ENCODE measurements around the gene CDC45.

Gene CDC45

DNA sequence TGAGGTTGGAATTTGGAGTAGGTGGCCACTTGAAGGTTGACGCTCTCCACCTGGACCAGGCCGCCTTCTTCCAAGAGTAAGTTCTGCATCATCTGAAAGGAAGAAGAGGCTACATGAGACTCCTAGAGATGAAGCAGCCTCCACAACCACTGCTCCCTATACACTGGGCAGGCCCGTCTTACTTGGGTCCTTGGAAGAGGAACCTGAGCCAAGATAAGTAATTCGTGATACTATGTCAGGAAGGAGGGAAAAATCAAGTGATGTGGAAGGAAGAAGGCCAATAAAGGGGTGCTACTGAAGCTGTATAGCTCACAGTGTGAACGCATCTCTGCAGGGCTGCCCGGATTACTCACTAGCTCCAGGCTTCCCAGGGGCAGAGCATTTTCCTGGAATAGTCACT is 11.8 kb upstream of the CDC45 start:
- no peak for DNase-seq (ENCODE audit: low read depth, low spot score)

DNA sequence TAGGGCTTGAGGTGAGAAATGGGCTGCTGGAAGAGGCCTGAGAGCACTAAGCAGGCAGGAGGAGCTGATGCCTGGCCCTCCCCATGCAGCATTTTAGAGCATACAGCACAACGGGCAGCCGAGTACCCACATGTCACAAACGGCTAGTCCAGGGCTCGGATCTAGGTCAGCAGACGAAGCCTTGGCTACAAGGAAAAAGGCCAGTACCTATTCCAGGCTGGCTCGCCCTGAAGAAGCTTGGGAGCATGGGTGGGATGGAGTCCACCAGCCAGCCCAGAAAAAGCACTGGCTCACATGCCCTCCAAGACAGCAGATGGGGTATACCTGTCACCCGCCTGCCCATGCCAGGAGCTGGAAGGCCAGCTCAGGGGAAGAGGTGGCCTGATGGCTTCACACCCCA is 10.3 kb upstream of the CDC45 start:
- no peak for DNase-seq (ENCODE audit: low read depth, low spot score)

DNA sequence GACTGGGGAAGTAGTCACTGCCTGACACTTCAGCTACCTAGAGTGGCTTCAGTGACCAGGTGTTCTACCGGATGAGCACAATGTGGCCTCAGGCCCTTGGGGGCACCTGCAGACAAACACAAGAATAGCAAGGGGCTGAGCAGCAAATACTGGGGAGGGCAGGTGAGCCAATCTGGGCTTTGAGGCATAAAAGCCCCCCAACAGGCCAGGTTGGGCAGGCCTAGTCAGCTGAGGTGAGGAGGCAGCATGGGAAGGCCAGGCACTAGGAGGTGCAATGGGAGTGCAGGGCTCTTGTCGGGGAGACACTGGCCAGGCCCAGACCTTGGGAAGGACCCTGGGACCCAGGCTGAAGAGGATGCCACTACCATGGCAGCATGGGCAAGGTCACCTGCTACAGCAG is 9.7 kb upstream of the CDC45 start:
- no peak for DNase-seq (ENCODE audit: low read depth, low spot score)

DNA sequence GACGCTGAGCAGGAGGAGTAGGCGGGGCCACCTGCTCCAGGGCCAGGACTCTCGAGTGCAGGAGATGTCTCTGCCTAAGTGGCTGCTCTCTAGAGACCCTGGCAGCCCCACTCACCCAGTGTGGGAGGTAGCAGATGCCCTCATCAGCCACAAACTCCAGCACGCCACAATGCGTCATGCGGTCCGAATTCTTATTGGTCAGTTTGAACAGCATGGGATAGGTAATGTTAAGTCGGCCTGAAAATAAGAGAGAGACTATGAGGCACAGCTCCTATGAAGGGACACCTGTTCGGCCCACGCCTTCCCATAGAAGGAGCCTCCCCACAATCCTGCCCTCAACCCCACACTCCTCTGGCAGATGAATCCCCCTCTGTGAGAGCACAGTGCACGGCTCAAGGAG is 8.1 kb upstream of the CDC45 start:
- DNase-seq (ENCODE audit: low read depth, low spot score): no peak

DNA sequence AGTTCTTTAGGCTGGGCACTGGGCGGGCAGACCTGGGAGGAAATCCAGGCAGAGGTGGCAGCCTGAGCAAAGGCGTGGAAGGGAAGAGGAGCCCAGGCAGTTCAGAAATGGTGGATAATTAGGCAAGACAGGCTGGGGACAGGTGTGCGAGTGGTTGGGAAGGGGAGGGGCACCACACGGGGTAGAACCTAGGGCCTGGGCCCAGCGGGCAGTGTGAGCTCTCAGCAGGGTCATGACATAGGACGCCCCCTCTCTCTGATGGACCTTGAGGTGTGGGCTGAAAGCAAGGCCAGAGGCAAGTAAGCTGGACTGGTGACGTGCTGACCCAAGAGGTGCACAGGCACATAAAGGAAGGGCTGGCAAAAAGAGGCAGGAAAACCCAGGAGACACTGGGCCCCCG is 7.5 kb upstream of the CDC45 start:
- no peak for DNase-seq (ENCODE audit: low read depth, low spot score)

DNA sequence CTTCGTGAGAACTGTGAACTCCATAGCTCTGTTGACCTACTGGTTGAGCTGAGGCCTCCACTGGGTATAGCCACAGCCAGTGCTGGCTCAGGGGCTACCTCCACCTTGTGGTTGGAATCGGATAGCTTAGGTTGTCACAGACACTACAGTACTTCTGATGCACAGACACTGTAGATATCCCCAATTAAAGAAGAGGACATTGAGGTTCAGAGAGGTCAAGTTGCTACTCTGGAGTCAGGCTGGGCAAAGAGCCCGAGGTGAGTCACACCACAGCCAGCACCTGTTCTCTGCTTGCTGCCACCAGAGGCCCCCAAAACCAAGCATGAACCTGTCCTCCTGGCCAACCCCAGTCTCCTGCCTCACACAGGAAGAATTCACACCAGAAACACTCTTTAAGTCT is 6.1 kb upstream of the CDC45 start:
- DNase-seq (ENCODE audit: low read depth, low spot score): no peak

DNA sequence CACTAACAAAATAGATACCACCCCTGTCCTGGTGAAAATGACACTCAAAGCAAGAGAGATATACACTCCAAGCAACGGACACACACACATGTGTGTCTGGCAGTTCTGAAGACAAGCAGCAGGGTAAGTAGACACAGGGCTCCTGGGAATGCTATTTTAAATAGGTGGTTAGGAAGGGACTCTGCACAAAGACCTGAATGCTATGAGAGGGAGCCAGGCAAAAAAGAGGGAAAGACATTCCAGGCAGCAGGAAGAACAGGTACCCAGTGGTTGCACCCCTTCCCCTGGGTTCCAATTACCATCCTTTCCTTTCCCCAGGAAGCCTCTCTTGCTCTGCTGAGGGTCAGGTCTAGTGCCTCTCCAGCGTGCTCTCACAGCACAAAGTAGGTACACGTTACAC is 3.7 kb upstream of the CDC45 start:
- DNase-seq (ENCODE audit: low read depth, low spot score): no peak

DNA sequence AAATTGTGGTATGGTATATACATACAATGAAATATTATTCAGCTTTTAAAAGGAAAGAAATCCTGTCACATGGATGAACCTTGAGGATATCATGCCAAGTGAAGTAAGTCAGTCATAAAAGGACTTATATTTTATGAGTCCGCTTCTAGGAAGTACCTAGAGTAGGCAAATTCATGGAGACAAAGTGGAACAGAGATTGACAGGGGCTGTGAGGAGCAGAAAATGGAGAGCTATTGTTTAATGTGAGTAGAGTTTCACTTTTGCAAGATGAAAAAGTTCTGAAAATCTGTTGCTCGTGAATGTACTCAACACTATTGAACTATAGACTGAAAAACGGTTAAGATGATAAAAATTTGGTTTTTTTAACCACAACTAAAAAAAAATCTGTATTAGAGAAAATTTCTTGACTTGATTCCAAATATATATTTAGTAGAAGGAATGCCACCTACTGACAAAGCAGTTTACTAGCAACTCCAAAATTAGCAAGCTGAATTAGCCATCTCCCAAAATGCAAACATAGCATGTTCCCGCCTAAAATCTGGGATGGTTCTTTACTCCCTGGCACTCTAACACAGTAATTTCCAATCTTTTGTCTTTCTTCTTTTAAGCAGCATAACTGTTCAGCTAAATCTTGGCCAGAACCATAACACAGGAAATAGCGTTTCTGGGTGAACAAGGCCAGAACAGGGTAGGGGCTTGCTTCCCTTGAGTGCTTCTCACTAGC is 2.2 kb upstream of the CDC45 start:
- no peak for DNase-seq (ENCODE audit: low read depth, low spot score)

DNA sequence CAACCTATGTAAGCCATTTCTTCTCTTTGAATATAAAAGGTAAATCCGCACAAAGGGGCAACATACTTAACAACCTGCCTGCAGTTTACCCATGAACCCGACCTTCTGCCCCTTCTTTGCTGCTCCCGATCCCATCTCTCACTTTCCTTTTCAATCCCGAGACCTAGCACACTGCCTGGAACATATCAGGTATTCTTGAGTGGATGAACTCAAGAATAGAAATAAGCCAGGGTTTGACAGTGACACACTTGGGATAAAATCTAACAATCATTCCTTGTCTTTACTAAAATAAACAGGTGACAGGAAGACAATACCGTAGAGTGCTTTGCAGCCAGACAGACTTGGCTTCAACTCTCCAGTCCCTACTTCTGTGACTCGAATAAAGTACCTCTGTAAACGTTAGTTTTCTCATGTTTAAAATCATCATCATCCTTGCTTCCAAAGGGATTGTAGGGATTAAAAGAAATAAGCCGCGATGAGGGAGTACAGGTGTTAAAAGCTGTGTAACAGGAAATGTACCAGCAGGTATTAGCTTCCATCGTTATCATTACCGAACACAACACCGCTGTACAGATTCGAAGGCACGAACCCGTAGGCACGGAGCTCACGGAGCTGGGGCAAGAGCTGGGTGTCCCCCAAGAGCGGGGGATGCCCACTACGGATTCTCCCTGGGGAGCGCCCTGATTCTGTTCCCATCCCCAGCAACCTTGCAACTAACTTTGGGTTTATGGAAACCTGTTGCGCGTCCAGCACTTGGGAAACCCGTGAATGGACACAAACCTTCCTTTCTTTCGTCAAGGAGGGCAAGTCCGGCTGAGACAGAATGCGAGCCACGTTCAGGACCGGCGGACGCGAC is 1.4 kb upstream of the CDC45 start:
- DNase-seq (ENCODE audit: low read depth, low spot score): no peak

DNA sequence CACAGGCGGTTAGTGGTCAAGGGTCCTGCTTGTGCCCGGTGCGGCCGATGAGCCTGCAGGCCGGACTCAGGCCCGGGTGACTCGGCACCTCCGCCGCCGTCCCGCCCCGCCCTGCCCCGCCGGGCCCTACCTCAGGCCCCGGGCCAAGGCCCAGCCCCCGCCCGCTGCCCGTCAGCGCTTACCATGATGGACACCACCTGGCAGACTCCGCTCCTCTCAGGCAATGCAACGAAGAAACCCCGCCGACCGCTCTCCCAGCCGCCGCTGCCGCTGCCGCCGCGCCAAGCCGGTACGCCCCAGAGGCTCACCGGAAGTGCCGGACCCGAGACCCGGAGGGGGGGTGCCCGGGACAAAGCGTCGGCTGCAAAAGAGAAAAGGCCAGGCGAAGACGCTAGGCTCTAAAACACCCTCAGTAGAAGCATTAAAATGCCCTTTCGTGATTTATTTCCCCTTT is 792 bp upstream of the CDC45 start, which contains the start of gene UFD1:
Gene UFD1 (minus strand): TSS at position 293 of the 454 bp plus-strand sequence. CDS start 108 bp downstream, at position 185.
- no peak for DNase-seq (ENCODE audit: low read depth, low spot score)

DNA sequence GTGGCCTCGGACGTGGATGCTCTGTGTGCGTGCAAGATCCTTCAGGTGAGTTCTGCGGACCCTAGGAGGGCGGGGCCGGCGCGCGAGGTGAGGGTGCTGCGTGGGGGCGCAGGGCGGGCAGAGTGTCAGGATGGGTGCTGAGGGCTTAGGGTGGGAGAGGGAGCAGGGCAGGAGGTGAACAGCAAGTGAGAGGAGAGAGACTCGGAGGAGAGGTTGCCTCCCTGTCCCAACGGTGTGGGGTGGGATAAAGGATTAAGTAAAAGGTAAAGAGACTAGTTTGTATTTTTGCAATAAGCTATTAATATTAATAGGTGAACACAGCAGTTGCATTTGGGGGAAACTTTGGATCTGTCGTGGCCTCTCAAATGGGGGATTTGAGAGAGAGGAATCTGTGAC is 451 bp downstream of the CDC45 start:
- no peak for DNase-seq (ENCODE audit: low read depth, low spot score)

DNA sequence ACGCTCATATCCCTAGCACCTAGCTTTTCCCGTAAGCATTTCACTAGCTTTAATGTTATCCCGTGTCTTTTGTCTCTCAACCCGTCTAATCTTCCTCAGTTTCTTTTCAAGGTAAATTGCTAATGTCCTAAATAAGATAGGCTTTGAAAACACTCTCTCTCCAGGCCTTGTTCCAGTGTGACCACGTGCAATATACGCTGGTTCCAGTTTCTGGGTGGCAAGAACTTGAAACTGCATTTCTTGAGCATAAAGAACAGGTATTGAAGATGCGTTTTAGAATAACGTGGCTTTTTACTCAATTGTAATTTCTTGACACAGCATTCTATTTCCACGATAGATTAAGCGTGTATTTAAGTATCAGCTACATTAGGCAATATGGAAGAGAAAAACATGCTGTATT is 1.1 kb downstream of the CDC45 start:
- no peak for DNase-seq (ENCODE audit: low read depth, low spot score)

DNA sequence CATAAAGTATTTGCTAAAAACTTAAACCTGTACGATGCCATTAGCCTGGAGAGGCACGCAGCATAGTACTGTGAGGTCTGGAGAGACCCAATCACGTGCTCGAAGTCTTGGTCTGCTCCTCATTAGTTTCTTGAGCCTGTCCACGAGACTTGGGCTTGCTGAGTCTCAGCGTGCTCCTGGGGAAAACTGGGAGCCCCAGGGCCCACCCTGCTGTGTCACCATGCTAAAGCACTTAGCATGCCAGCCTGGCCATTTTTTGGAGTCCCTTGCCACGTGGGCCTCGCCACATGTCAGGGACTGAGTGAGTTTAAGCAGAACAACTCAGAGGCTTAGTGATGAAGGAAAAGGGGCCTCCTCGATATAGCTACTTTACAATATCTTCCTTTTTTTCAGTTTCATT is 2.6 kb downstream of the CDC45 start:
- DNase-seq (ENCODE audit: low read depth, low spot score): no peak

DNA sequence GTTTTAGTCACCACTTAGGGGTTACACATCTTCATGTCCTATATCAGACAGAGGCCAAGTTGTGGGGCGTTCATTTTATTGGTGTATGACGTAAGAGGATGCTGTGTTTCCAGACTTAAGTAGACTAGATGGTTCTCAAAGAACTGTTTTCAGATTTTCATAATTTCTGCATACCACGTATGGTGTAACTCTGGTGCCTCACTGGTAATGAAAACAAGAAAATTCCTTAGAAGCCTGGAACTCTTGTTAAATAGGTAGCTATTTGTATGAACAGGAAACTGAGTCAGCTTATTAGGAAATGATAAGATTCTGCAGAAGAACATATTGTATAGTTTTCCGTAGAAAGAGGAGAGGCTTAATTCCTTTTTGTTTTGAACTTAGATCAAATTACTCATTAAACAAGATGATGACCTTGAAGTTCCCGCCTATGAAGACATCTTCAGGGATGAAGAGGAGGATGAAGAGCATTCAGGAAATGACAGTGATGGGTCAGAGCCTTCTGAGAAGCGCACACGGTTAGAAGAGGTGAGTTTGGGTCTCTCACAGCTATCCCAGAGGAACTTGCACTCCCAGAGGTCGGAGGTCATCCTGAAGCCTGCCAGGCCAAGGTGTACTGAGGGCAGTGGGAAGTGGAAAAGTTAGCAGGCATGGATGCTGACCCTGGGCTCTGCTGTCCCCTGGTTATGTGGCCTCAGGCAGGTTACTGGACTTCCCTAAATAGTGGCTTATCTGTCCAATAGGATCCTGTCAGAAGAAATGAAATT is 3.9 kb downstream of the CDC45 start:
- DNase-seq (ENCODE audit: low read depth, low spot score): no peak

DNA sequence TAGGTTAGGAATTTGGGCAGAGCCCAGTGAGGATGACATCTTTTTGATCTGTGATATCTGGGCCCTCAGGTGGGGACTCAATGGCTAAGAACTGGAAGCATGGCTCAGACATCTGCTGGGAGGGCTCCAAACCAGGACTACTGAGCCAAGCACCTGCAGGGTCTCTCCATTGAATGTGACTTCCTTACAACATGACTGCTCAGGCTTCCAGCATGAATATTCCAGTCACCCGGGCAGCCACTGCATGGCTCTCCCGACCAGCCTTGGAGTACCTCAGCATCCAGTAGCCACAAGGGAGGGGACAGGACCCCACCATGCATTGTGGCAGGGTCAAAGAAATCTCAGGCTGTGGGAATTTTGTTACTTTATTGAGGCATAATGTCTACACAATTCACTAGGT is 8.6 kb downstream of the CDC45 start:
- no peak for DNase-seq (ENCODE audit: low read depth, low spot score)

DNA sequence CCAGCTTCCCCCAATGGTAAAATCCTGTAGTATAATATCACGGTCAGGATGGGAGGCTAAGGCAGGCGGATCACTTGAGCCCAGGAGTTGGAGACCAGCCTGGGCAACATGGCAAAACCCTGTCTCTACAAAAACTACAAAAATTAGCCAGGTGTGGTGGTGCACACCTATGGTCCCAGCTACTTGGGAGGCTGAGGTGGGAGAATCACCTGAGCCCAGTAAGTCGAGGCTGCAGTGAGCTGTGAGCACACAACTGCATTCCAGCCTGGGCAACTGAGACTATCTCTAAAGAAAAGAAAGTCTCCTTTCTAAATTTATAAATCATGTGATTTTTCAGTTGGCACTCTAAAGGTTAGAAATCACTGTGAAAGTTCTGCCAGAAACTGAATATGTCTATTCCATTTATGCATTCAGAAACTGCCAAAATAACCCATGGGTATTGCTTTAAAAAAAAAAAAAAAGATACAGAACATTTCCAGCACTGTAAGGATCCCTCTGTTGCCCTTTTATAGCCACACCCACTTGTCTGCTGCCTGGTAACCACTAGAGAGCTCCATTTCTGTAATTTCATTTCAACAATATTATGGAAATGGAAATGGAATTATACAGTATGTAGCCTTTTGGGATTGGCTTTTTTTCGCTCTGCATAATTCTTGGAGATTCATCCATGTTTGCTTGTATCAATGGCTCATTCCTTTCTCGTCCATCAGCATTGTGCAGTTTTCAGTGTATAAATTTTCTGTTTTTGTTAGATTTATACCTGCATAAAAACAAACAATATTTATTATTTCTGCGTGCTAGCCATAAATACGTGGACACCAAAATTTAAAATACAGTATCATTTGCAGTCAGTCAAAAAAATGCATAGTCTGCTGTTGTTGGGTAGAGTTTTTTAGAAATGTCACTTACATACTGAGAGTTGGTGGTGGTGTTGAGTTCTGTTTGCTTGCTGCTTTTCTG is 9.4 kb downstream of the CDC45 start:
- no peak for DNase-seq (ENCODE audit: low read depth, low spot score)

DNA sequence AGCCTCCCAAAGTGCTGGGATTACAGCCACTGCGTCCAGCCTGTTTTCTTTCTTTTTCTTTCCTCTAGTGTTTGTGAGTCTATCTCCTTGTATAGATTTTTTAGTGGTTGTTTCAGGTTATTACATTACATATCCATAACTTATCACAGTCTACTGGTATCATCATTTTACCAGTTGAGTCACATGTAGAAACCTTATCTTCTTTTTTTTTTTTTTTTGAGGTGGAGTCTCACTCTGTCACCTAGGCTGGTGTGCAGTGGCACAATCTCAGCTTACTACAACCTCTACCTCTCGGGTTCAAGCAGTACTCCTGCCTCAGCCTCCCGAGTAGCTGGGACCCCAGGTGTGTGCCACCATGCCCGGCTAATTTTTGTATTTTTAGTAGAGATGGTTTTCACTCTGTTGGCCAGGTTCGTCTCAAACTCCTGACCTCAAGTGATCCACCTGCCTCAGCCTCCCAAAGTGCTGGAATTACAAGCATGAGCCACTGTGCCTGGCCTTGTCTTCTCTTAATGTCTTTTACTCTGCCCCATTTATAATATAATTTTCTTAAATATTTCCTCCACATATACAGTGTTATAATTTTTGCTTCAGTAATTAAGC is 11.0 kb downstream of the CDC45 start:
- DNase-seq (ENCODE audit: low read depth, low spot score): no peak

DNA sequence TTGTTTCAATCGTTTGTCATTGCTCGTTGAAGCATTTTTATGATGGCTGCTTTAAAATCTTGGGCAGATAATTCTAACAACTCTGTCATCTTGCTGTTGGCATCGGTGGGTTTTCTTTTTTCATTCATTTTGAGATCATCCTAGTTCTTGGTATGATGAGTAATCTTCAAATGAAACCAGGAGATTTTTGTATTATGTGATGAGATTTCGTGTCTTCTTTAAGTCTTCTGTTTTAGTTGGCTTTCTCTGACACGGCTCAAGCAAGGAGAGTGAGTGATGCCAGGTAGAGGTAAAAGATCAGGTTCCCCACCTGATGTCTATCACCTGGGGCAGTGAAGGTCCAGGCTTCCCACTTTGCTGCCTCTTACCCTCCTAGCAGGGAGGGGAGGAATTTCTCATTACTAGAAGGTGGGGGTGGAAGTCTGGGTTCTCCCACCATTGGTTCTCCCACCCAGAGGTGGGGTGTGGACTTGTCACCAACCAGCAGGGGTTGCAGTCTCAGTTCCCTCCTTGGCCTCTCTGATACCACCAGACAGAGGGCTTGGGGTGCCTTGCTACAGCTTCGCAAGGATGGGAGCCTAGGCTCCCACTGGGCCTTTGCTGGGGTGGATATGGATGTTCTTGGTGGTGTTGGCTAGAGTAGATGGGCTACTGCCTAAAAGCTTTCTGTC is 12.9 kb downstream of the CDC45 start:
- DNase-seq (ENCODE audit: low read depth, low spot score): no peak

DNA sequence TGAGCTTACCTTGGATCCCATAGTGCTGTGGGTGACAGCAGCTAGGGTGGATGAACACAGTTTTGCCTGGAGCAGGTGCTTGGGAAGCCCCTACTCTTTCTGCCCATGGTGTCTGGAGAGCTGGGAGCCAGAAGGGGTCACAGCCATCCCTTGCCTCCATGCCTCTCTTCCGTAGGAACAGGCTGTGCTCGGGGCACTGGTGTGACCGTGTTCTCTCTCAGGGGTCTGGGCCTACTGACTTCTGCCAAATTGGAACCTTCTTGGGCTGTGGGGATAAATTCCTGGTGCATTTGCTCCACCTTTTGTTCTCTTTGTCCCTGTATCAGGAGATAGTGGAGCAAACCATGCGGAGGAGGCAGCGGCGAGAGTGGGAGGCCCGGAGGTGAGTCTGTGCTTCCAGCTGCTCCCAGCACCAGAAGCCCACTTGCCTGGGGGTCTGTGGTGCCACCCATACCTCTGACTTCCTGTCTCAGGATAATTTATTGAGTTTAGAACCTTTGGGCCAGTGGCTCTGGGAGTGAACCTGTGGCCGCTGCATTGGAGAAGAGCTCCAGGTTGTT is 14.4 kb downstream of the CDC45 start:
- no peak for DNase-seq (ENCODE audit: low read depth, low spot score)

DNA sequence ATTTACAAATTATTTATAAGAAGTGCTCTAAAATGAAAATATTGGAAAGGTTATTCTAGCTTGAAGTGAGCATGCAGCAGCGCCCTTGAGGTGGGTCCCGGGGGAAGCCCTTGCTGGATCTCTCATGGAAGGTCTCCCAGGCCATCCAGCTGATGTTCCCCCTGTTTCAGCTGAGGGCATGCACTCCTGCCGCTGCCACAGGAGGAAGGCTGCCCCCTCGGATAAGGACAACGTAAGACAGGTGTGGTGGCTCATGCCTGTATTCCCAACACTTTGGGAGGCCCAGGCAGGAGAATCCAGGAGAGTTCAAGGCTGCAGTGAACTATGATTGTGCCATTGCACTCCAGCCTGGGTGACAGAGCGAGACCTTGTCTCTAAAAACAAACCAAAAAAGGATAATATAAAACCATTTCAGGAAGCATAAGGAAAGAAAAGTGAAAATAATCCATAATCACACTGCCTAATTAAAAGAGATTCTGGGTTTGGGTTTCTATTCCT is 15.0 kb downstream of the CDC45 start:
- no peak for DNase-seq (ENCODE audit: low read depth, low spot score)
